ENCODE results near the gene AUTS2. TPM values are rescaled to one million over a fixed set of nuclear protein-coding genes. Genes with fewer than 3 reads are reported as not detected.

AUTS2 gene
- total and polyA plus RNA-seq, 9 of the 15 experiments (the other 6 are each of a cell fraction or from before 2014, with no cell fraction given): 0.58 TPM; not detected in 8

DNA sequence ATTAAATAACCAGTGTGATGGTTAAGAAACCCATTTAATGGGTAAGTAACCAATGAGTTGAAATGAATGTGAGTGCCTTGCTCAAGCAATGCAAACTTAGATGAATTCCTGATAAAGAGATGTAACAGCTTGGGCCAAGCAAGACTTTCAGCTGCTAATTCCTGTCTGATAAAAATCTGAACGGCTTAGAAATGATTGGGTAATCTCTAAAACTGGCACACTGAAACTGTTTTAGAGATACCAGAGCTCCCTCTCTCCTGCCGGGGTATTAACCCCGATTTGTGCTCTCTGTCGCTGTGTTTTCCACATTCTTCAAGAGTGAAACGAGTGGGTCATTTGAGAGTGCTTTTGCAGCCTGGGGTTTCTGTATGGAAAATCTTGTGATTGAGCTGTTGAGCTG lies 998.8 kb downstream of the AUTS2 start:
- CTCF ChIA-PET (ENCODE audit: low intra/inter-chr PET ratio): no interaction called here
- no peaks in the 10 kb centered on the region for H3K9me1 ChIP-seq (ENCODE audit: control insufficient read depth, insufficient read depth, low read length)
- no peak overlapping the region for H3K27ac ChIP-seq (ENCODE audit: extremely low read depth, low read depth, low read length)
- no peaks in the 10 kb centered on the region for H3K4me1 ChIP-seq (replicated peaks in 1 of 2; ENCODE audit: control insufficient read depth in 2 of 2, insufficient read depth in 2 of 2, low read length in 2 of 2)
- ATAC-seq: no peak
- no peak overlapping the region for H3K4me3 ChIP-seq
- no TSS peak for BruUV-seq (replicated peaks)
- no peak overlapping the region for H3K9ac ChIP-seq (ENCODE audit: insufficient read depth in 1 of 2, low read depth in 2 of 2, low read length in 2 of 2)
- no peak overlapping the region for H3K4me2 ChIP-seq (ENCODE audit: insufficient read depth, low read length)
- 0% methylated on average over 5 of the region's 5 CpGs for WGBS (ENCODE audit: insufficient coverage, low coverage, missing lambda C conversion rate)
- TF ChIP-seq ZNF124 (CRISPR knock-in tag; IDR thresholded peaks at IDR 0.05): no peak
- TF ChIP-seq ZNF76 (CRISPR knock-in tag; IDR thresholded peaks at IDR 0.05; ENCODE audit: borderline replicate concordance): no peak
- no peak for TF ChIP-seq HMG20B (CRISPR knock-in tag; IDR thresholded peaks at IDR 0.05)
- no peak for TF ChIP-seq SETDB1 (IDR thresholded peaks at IDR 0.05; ENCODE audit: low read length)
- TF ChIP-seq CBX5 (IDR thresholded peaks at IDR 0.05; ENCODE audit: borderline replicate concordance, low read depth): no peak
- TF ChIP-seq CCNT2 (IDR thresholded peaks at IDR 0.05; ENCODE audit: borderline replicate concordance, extremely low read depth, insufficient read length, low read depth, low read length): no peak
- no peak for TF ChIP-seq ILK (tag; IDR thresholded peaks at IDR 0.05; ENCODE audit: borderline replicate concordance, low read depth)
- TF ChIP-seq RUNX1 (IDR thresholded peaks at IDR 0.05; ENCODE audit: low read depth): no peak
- H2AFZ ChIP-seq (ENCODE audit: low read depth, low read length): no peak overlapping the region
- no peak for FAIRE-seq
- POLR2A ChIA-PET: no interaction called here
- H3K27me3 ChIP-seq (ENCODE audit: control insufficient read depth in 2 of 2, insufficient read depth in 2 of 2, low read length in 2 of 2): peaks cover 8 to 28% of the 10 kb centered on the region in 2 experiments; a peak in 3 of 5 replicates
- DNase-seq (ENCODE audit: extremely low read depth in 1 of 4, low spot score in 3 of 4): no peak
- H3K36me3 ChIP-seq (ENCODE audit: control insufficient read depth, insufficient read depth, low read length): no peaks in the 10 kb centered on the region
- in situ Hi-C loops (cut with MboI) (no loop called here), intact Hi-C loops (cut with micrococcal nuclease) (no loop called here)
- no peaks in the 10 kb centered on the region for H3K9me3 ChIP-seq (replicated peaks; ENCODE audit: control insufficient read depth, insufficient read depth, low read depth, low read length)
- H4K20me1 ChIP-seq (replicated peaks; ENCODE audit: control insufficient read depth, insufficient read depth, low read length): peaks cover 2% of the 10 kb centered on the region; the same call in 1 of the 2 replicates
- no peaks in the 10 kb centered on the region for H3K79me2 ChIP-seq (ENCODE audit: control insufficient read depth, insufficient read depth, low read length)
